ENCODE results near the gene HECW1.

The HECW1 gene

GRCh38 chr7:43540471-43540870 lies 428.0 kb downstream of the HECW1 start:
- H3K36me3 ChIP-seq (ENCODE audit: control insufficient read depth, low read depth, low read length) = no peaks in the 10 kb centered on the region
- no peaks in the 10 kb centered on the region for H3K9me3 ChIP-seq (ENCODE audit: control insufficient read depth, low read depth, low read length)
- no peaks in the 10 kb centered on the region for H3K27me3 ChIP-seq (ENCODE audit: control insufficient read depth, insufficient read depth, low read length)
- no peak overlapping the region for H3K4me3 ChIP-seq (ENCODE audit: low read length)
- H3K27ac ChIP-seq (ENCODE audit: low read length) = no peak overlapping the region
- no peaks in the 10 kb centered on the region for H3K4me1 ChIP-seq (ENCODE audit: control insufficient read depth, low read depth, low read length)
- H3K9ac ChIP-seq (ENCODE audit: low read length) = no peak overlapping the region

- Histone ChIP-seq H3K4me1 (ENCODE audit: control insufficient read depth, low read depth, low read length) (no peaks in the 10 kb centered on the region), H3K27me3 (ENCODE audit: control insufficient read depth, insufficient read depth, low read length) (no peaks in the 10 kb centered on the region), H3K9me3 (ENCODE audit: control insufficient read depth, low read depth, low read length) (no peaks in the 10 kb centered on the region), H3K4me3 (ENCODE audit: low read length) (no peak overlapping the region), H3K9ac (ENCODE audit: low read length) (no peak overlapping the region), H3K27ac (ENCODE audit: low read length) (no peak overlapping the region), H3K36me3 (ENCODE audit: control insufficient read depth, low read depth, low read length) (no peaks in the 10 kb centered on the region)
Measured at GRCh38 chr7:43542716-43543115, 430.3 kb downstream of the HECW1 start.

DNA sequence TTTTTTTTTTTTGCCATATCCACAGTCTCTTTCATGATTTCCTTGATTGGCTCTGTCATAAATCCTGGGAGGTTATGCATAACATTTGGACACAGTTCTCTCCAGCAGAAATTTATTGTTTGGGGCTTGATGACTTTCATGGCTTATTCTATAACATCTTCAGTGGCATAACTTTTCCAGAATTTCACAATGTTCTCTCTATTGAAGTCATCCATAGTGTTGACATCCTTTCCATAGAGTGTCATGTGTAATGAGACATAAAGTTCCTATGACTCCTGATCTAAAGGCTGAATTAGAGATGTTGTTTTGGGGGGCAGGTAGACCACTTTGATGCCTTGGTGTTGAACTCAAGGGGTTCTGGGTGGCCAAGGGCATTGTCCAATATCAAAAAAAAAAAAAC lies 433.8 kb downstream of the HECW1 start:
- Histone ChIP-seq H3K4me3 (ENCODE audit: low read length) (no peak overlapping the region), H3K9me3 (ENCODE audit: control insufficient read depth, low read depth, low read length) (no peaks in the 10 kb centered on the region), H3K27ac (ENCODE audit: low read length) (no peak overlapping the region), H3K4me1 (ENCODE audit: control insufficient read depth, low read depth, low read length) (no peaks in the 10 kb centered on the region), H3K36me3 (ENCODE audit: control insufficient read depth, low read depth, low read length) (no peaks in the 10 kb centered on the region), H3K27me3 (ENCODE audit: control insufficient read depth, insufficient read depth, low read length) (no peaks in the 10 kb centered on the region), H3K9ac (ENCODE audit: low read length) (no peak overlapping the region)

- no peak overlapping the region for H3K9ac ChIP-seq (ENCODE audit: low read length)
- no peak overlapping the region for H3K4me3 ChIP-seq (ENCODE audit: low read length)
- H3K27me3 ChIP-seq (ENCODE audit: control insufficient read depth, insufficient read depth, low read length) = no peaks in the 10 kb centered on the region
Measured at GRCh38 chr7:43550427-43550826, 438.0 kb downstream of the HECW1 start.

DNA sequence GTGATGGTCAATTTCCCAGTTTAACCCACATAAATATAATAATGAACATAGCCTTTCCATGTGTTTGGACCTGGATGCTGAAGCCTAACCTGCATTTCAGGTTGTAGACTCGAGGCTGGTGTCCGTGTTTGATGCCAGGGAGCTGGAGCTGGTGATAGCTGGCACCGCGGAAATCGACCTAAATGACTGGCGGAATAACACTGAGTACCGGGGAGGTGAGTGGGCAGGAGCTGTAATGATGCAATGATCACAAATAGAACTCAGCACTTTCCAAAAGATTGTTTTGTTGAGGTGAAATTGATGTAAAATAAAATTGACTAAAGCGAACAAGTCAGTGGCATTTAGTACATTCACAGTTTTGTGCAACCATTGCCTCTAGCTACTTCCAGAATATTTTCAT lies 439.7 kb downstream of the HECW1 start:
- no peak overlapping the region for H3K4me3 ChIP-seq (ENCODE audit: low read length)
- H3K27ac ChIP-seq (ENCODE audit: low read length) = no peak overlapping the region
- H3K9ac ChIP-seq (ENCODE audit: low read length) = no peak overlapping the region
- no peaks in the 10 kb centered on the region for H3K36me3 ChIP-seq (ENCODE audit: control insufficient read depth, low read depth, low read length)
- no peaks in the 10 kb centered on the region for H3K9me3 ChIP-seq (ENCODE audit: control insufficient read depth, low read depth, low read length)
- peaks cover 9% of the 10 kb centered on the region for H3K4me1 ChIP-seq (ENCODE audit: control insufficient read depth, low read depth, low read length)
- no peaks in the 10 kb centered on the region for H3K27me3 ChIP-seq (ENCODE audit: control insufficient read depth, insufficient read depth, low read length)

More at GRCh38 chr7:43550427-43550826, 438.0 kb downstream of the HECW1 start:
- H3K36me3 ChIP-seq (ENCODE audit: control insufficient read depth, low read depth, low read length) = no peaks in the 10 kb centered on the region
- peaks cover 4% of the 10 kb centered on the region for H3K4me1 ChIP-seq (ENCODE audit: control insufficient read depth, low read depth, low read length)
- no peak overlapping the region for H3K27ac ChIP-seq (ENCODE audit: low read length)
- H3K9me3 ChIP-seq (ENCODE audit: control insufficient read depth, low read depth, low read length) = no peaks in the 10 kb centered on the region

- Histone ChIP-seq H3K9me3 (ENCODE audit: control insufficient read depth, low read depth, low read length) (no peaks in the 10 kb centered on the region), H3K4me3 (ENCODE audit: low read length) (no peak overlapping the region), H3K27me3 (ENCODE audit: control insufficient read depth, insufficient read depth, low read length) (no peaks in the 10 kb centered on the region), H3K4me1 (ENCODE audit: control insufficient read depth, low read depth, low read length) (peaks cover 9% of the 10 kb centered on the region), H3K27ac (ENCODE audit: low read length) (no peak overlapping the region), H3K9ac (ENCODE audit: low read length) (no peak overlapping the region), H3K36me3 (ENCODE audit: control insufficient read depth, low read depth, low read length) (no peaks in the 10 kb centered on the region)
Measured at GRCh38 chr7:43553999-43554398, 441.6 kb downstream of the HECW1 start.

GRCh38 chr7:43554423-43554822 lies 442.0 kb downstream of the HECW1 start:
- no peaks in the 10 kb centered on the region for H3K36me3 ChIP-seq (ENCODE audit: control insufficient read depth, low read depth, low read length)
- peaks cover 9% of the 10 kb centered on the region for H3K4me1 ChIP-seq (ENCODE audit: control insufficient read depth, low read depth, low read length)
- no peaks in the 10 kb centered on the region for H3K9me3 ChIP-seq (ENCODE audit: control insufficient read depth, low read depth, low read length)
- H3K9ac ChIP-seq (ENCODE audit: low read length) = no peak overlapping the region
- no peak overlapping the region for H3K4me3 ChIP-seq (ENCODE audit: low read length)
- no peaks in the 10 kb centered on the region for H3K27me3 ChIP-seq (ENCODE audit: control insufficient read depth, insufficient read depth, low read length)
- no peak overlapping the region for H3K27ac ChIP-seq (ENCODE audit: low read length)

DNA sequence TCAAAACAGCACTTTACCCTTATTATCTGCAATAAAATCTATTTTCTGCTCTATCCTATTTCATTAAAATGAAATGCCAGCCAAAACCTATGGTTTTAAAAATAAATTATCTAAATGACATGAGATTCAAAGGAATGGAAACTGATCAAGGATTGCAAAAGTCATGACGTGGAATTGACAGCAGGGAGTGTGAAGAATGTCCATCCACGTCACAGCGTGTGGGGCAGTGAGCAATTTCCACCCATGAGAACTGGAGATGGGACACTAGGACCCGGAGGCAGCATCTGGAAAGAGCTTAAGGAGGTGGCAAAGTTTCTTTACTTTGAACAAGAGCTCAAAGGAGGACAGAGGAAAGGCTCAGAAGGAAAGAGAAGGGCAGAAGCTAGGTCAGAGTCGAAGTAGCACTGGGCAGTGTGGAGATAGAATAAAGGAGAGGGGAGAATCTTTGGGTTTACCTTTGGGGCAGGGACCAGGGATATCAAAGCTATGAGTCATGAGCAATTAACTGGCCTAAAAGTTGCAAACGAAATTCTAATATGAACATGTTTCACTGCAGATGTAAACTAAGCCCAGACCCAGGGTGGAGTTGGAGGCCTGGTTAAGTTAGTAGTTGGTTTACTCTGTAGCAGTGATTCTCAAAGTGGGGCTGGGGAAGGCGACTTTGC lies 445.5 kb downstream of the HECW1 start:
- Histone ChIP-seq H3K27me3 (ENCODE audit: control insufficient read depth, insufficient read depth, low read length) (no peaks in the 10 kb centered on the region), H3K9ac (ENCODE audit: low read length) (no peak overlapping the region), H3K4me1 (ENCODE audit: control insufficient read depth, low read depth, low read length) (peaks cover 9% of the 10 kb centered on the region), H3K4me3 (ENCODE audit: low read length) (no peak overlapping the region), H3K36me3 (ENCODE audit: control insufficient read depth, low read depth, low read length) (no peaks in the 10 kb centered on the region), H3K27ac (ENCODE audit: low read length) (no peak overlapping the region), H3K9me3 (ENCODE audit: control insufficient read depth, low read depth, low read length) (no peaks in the 10 kb centered on the region)

DNA sequence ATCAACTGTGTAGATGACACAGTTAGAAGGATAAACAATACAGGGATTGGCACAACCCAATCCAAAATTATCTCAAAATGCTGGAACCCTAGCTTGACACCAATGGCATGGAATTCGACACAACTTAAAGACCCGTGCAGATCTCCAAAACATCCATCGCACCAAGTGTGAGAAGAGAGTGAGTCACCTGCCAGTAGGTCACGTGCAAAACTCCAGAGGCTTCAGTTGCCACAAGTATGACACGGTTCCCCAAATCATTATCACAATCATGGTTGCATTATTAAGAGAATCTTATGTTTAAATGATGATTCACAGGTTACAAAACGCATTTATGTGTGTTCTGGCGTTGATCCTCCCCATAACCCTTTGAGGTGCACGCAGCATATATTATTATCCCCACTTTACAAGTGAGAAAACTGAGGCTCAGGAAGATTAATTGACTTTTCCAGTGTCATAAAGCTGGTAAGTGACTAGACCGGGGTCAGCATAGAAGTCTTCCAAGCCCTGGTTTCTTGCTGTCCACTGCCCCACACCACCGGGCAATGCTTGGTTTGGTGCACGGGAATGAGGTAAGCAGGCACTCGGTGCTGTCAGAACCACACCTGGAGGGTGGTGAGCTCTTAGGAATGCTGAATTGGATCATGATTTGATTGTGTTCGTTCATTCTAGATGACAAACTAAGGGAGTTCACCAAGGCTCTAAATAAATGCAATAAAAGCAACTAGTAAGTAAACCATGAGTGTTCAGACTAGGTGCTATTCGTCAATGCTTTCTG lies 446.9 kb downstream of the HECW1 start:
- Histone ChIP-seq H3K36me3 (ENCODE audit: control insufficient read depth, low read depth, low read length) (no peaks in the 10 kb centered on the region), H3K27ac (ENCODE audit: low read length) (no peak overlapping the region), H3K9me3 (ENCODE audit: control insufficient read depth, low read depth, low read length) (no peaks in the 10 kb centered on the region), H3K4me1 (ENCODE audit: control insufficient read depth, low read depth, low read length) (peaks cover 9% of the 10 kb centered on the region), H3K9ac (ENCODE audit: low read length) (no peak overlapping the region), H3K27me3 (ENCODE audit: control insufficient read depth, insufficient read depth, low read length) (no peaks in the 10 kb centered on the region), H3K4me3 (ENCODE audit: low read length) (no peak overlapping the region)

GRCh38 chr7:43559946-43560335 lies 447.5 kb downstream of the HECW1 start:
- peaks cover 9% of the 10 kb centered on the region for H3K4me1 ChIP-seq (ENCODE audit: control insufficient read depth, low read depth, low read length)
- no peak overlapping the region for H3K27ac ChIP-seq (ENCODE audit: low read length)
- H3K27me3 ChIP-seq (ENCODE audit: control insufficient read depth, insufficient read depth, low read length) = no peaks in the 10 kb centered on the region
- H3K9me3 ChIP-seq (ENCODE audit: control insufficient read depth, low read depth, low read length) = no peaks in the 10 kb centered on the region
- no peak overlapping the region for H3K4me3 ChIP-seq (ENCODE audit: low read length)
- H3K36me3 ChIP-seq (ENCODE audit: control insufficient read depth, low read depth, low read length) = no peaks in the 10 kb centered on the region
- H3K9ac ChIP-seq (ENCODE audit: low read length) = no peak overlapping the region

DNA sequence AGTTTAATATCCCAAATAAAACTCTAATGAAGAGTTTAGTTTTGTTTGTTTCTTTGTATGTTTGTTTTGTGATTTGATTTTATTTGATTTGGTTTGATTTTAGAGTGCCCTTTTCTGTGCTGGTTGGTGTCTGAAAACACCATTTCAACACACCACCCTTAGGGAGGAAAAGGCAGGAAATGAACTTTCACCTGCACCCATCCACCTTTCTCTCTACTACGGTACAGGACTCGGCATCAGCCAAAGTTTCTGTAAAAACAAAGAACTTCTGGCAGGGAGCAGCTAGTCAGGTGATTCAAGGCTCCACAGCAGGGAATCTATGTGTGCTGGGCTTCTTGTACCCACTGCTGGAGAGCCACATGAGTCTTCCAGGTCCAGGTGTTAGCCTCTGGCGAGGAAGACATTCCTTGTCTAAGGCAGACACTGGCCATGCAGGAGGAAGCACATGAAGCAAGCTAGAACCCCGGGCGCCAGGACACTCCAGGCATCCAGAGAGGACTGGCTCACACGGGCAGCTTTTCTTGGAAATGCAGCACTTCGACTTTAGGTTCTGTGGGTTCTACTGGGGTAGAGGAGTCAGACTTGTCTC lies 448.4 kb downstream of the HECW1 start:
- Histone ChIP-seq H3K9ac (ENCODE audit: low read length) (no peak overlapping the region), H3K27ac (ENCODE audit: low read length) (no peak overlapping the region), H3K4me1 (ENCODE audit: control insufficient read depth, low read depth, low read length) (peaks cover under 1% of the 10 kb centered on the region), H3K9me3 (ENCODE audit: control insufficient read depth, low read depth, low read length) (no peaks in the 10 kb centered on the region), H3K4me3 (ENCODE audit: low read length) (no peak overlapping the region), H3K36me3 (ENCODE audit: control insufficient read depth, low read depth, low read length) (no peaks in the 10 kb centered on the region), H3K27me3 (ENCODE audit: control insufficient read depth, insufficient read depth, low read length) (no peaks in the 10 kb centered on the region)

Data from iPS-18a (cell line).